Colonic mucosa (tissue), 4 donors: ENCODE data around the gene CST8. TPM values are rescaled to one million over a fixed set of nuclear protein-coding genes. Genes with fewer than 3 reads are reported as not detected.

Source experiments
- DNase-seq: peaks from one replicate; pipeline ENCODE4 v3.0.0-alpha.2; 2020
- H3K27ac ChIP-seq: fragments of 200-600 bp; one replicate; pipeline ENCODE4 v1.8.0; 2021
- H3K27me3 ChIP-seq: fragments of 200-600 bp; one replicate; pipeline ENCODE4 v1.8.0; 2021
- H3K36me3 ChIP-seq: fragments of 200-600 bp; one replicate; pipeline ENCODE4 v1.8.0; 2021
- H3K4me1 ChIP-seq: fragments of 200-600 bp; one replicate; pipeline ENCODE4 v1.8.0; 2021; ENCODE audit warnings: mild to moderate bottlenecking
- H3K4me3 ChIP-seq: fragments of 200-600 bp; one replicate; pipeline ENCODE4 v1.8.0; 2021
- H3K9ac ChIP-seq, 2 donors: one replicate each; pipeline ENCODE4 v1.7.0; 2013; ENCODE audit warnings: control low read depth in 2 of 2, low read depth in 2 of 2, low read length in 2 of 2
- H3K9me3 ChIP-seq: fragments of 200-600 bp; one replicate; pipeline ENCODE4 v1.8.0; 2021
- CTCF ChIP-seq: fragments of 200-600 bp; IDR thresholded peaks from one replicate; pipeline ENCODE4 v1.8.0; 2022; ENCODE audit warnings: antibody characterized with exemption, mild to moderate bottlenecking
- intact Hi-C: fragments of 100-400 bp; cut with DNase I; formaldehyde crosslinking; loops from one replicate; pipeline ENCODE4 v1.14.1; 2022
- total RNA-seq, 2 donors: library from RNA; stranded (reverse); fragmentation: NEBNext Ultra II Directional in 1 of 2; extraction: Animal tissue kit (Norgen Biotek cat#: 25700) in 1 of 2; gene quantifications; one replicate each; pipeline ENCODE4 v1.2.1, GENCODE V29; 2021
- donor health status: healthy.
- donor health status: DM: no; HTN: no; CAD: no.
- donor health status: DM: no; HTN: no; CAD: no.

CST8 gene
- not detected for total RNA-seq

GRCh38 chr20:23490817-23491216 is at the start of gene CST8:
Gene CST8 (plus strand): TSS chr20:23491117. CDS start chr20:23491668, 551 bp downstream.
- H3K4me3 ChIP-seq: no peak within 1 kb of the TSS
- TF ChIP-seq CTCF: no peak
- H3K27me3 ChIP-seq: no peaks in the 10 kb centered on the region
- H3K9me3 ChIP-seq: no peaks in the 10 kb centered on the region
- H3K9ac ChIP-seq: no peak within 1 kb of the TSS
- H3K4me1 ChIP-seq: no peaks in the 10 kb centered on the region
- DNase-seq: no peak
- intact Hi-C loops: no loop called here
- no peak within 1 kb of the TSS for H3K27ac ChIP-seq
- no peaks in the 10 kb centered on the region for H3K36me3 ChIP-seq

DNA sequence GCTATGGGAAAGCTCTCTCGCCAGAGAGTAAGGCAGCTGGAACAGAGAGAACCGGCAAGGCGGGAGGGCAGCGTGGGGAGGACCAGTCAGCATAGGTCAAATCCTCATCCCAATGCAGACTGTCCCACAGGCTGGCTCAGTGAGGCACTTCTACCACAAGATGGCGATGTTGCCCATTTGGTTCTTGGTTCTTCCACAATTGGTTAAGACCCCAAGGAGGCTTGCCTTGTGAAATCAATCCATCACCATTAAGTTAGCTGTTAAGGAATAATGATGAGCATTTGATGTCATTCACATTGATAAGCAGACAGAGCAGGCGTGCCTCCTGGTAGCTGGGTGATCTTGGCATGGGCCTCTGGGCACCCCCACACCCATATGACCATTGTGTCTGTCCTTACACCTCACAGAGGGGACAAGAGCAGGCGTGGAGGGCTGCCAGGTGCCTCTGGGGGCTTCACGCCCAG is 49.0 kb upstream of the CST8 start:
- H3K4me1 ChIP-seq: no peaks in the 10 kb centered on the region
- intact Hi-C loops: loop anchor here (5.0 kb wide), 1 partner anchor 165 kb away; the partner anchor contains the start of gene CST9
- peak; percentile 73 for DNase-seq
- peak; percentile 77 for TF ChIP-seq CTCF
- no peak overlapping the region for H3K27ac ChIP-seq
- no peaks in the 10 kb centered on the region for H3K36me3 ChIP-seq
- no peak overlapping the region for H3K4me3 ChIP-seq
- no peaks in the 10 kb centered on the region for H3K27me3 ChIP-seq
- H3K9me3 ChIP-seq: no peaks in the 10 kb centered on the region
- H3K9ac ChIP-seq: no peak overlapping the region

DNA sequence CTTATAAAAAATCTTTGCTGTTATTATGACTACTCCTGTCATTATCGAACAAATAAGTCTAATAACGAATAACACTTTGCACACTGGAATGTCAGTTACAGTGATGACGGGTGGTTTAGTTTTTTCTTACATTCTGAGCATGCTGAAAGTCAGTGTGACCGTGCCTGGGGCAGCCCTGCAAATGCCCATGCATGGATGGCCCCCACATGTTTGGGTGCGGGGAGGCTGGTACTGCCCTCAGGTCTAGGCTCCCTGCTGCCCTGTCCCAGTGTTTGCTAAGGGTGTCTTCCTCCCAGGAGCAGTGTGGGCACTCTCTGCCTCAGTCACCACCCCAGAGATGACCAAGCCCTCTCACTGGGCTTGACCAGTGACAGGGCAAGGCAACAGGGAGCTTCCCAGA is 48.5 kb upstream of the CST8 start:
- no peaks in the 10 kb centered on the region for H3K36me3 ChIP-seq
- intact Hi-C loops: loop anchor here (5.0 kb wide), 1 partner anchor 165 kb away; the partner anchor contains the start of gene CST9
- no peaks in the 10 kb centered on the region for H3K4me1 ChIP-seq
- DNase-seq: no peak
- no peaks in the 10 kb centered on the region for H3K9me3 ChIP-seq
- H3K4me3 ChIP-seq: no peak overlapping the region
- no peak for TF ChIP-seq CTCF
- H3K27ac ChIP-seq: no peak overlapping the region
- no peaks in the 10 kb centered on the region for H3K27me3 ChIP-seq
- no peak overlapping the region for H3K9ac ChIP-seq

- no peaks in the 10 kb centered on the region for H3K36me3 ChIP-seq
- DNase-seq: no peak
- no peaks in the 10 kb centered on the region for H3K27me3 ChIP-seq
- H3K4me3 ChIP-seq: no peak overlapping the region
- no peaks in the 10 kb centered on the region for H3K4me1 ChIP-seq
- no peak overlapping the region for H3K27ac ChIP-seq
- intact Hi-C loops: loop anchor here (5.0 kb wide), 2 partner anchors 162 to 1113 kb away; partner anchors contain the start of gene CST9
- no peak for TF ChIP-seq CTCF
- H3K9ac ChIP-seq: no peak overlapping the region
- H3K9me3 ChIP-seq: no peaks in the 10 kb centered on the region
These were observed 46.1 kb upstream of the CST8 start for GRCh38 chr20:23444859-23445258.

DNA sequence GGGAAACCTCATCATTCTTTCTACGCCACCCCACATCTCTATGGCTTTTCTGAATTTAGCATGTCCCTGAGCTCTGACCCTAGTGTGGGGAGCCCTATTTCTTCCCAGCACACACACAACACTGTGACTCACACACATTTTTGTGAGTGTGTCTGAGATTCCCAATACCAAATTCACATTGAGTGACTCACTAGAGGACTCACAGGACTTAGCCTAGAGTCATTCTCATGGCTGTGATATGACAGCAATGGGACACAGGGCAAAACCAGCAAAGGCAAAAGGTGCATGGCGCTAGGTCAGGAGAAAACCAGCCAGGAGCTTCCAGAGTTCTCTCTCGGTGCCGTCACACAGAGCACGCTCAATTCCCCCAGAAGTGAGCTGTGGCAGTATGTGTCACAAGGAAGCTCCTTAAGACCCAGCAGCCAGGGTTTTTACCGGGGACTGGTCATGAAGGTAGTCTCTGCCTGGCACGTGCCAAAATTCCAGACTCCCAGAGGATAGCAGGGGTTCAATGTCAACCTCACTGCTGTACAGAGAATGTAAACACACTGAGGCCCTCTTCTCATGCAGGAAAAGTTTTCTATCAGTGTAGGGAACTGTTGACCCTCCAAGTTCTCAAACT is 45.2 kb upstream of the CST8 start:
- Histone ChIP-seq H3K9me3 (no peaks in the 10 kb centered on the region), H3K9ac (no peak overlapping the region), H3K27me3 (no peaks in the 10 kb centered on the region), H3K36me3 (no peaks in the 10 kb centered on the region), H3K4me3 (no peak overlapping the region), H3K4me1 (no peaks in the 10 kb centered on the region), H3K27ac (no peak overlapping the region)
- no peak for TF ChIP-seq CTCF
- intact Hi-C loops: loop anchor here (5.0 kb wide), 1 partner anchor 1113 kb away; no protein-coding TSS in a partner anchor
- no peak for DNase-seq
